ENCODE results near the gene MAT2B.

DNA sequence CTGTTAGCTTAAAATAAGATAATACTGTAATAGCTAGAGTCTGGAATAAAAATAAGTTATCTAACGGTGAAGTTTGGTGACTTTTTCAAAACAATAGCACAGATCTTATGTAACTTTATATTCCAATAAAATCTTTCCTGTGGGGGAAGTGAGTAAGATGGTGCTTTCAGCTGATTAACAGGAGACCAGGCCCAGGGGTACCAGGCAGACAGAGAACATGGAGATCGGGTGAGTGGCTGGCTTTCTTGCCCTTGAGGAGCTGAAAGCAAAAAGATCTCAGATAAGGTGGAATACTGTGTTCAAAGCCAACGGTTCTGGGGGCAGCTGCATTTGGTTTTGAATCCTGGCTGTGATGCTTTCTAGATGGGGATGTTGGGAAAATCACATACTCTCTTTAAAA, 61.3 kb downstream of the MAT2B start:
- TF ChIP-seq EP300 (IDR thresholded peaks at IDR 0.05) = no peak
- TF ChIP-seq, protein P1, sequence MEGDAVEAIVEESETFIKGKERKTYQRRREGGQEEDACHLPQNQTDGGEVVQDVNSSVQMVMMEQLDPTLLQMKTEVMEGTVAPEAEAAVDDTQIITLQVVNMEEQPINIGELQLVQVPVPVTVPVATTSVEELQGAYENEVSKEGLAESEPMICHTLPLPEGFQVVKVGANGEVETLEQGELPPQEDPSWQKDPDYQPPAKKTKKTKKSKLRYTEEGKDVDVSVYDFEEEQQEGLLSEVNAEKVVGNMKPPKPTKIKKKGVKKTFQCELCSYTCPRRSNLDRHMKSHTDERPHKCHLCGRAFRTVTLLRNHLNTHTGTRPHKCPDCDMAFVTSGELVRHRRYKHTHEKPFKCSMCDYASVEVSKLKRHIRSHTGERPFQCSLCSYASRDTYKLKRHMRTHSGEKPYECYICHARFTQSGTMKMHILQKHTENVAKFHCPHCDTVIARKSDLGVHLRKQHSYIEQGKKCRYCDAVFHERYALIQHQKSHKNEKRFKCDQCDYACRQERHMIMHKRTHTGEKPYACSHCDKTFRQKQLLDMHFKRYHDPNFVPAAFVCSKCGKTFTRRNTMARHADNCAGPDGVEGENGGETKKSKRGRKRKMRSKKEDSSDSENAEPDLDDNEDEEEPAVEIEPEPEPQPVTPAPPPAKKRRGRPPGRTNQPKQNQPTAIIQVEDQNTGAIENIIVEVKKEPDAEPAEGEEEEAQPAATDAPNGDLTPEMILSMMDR (IDR thresholded peaks at IDR 0.05) = no peak
- no peak for TF ChIP-seq MAZ (IDR thresholded peaks at IDR 0.05; ENCODE audit: borderline replicate concordance, low read depth, low read length)
- TF ChIP-seq, protein P2, sequence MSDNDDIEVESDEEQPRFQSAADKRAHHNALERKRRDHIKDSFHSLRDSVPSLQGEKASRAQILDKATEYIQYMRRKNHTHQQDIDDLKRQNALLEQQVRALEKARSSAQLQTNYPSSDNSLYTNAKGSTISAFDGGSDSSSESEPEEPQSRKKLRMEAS (IDR thresholded peaks at IDR 0.05) = no peak
- TF ChIP-seq SREBF2 (IDR thresholded peaks at IDR 0.05) = no peak
- TF ChIP-seq, protein P3, sequence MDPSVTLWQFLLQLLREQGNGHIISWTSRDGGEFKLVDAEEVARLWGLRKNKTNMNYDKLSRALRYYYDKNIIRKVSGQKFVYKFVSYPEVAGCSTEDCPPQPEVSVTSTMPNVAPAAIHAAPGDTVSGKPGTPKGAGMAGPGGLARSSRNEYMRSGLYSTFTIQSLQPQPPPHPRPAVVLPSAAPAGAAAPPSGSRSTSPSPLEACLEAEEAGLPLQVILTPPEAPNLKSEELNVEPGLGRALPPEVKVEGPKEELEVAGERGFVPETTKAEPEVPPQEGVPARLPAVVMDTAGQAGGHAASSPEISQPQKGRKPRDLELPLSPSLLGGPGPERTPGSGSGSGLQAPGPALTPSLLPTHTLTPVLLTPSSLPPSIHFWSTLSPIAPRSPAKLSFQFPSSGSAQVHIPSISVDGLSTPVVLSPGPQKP (IDR thresholded peaks at IDR 0.05; ENCODE audit: low read depth, low read length) = no peak
- TF ChIP-seq RCOR1 (IDR thresholded peaks at IDR 0.05; ENCODE audit: low read depth, low read length) = no peak
